SK-N-DZ (cell line): Measurements from ENCODE around the gene GLG1.
"Not testable (repeated sequence)": the region's sequence is repeated elsewhere in the genome, so short reads cannot be mapped to it uniquely, and the experiment has no call there.

Source experiments
- DNase-seq: peaks from one replicate; pipeline ENCODE4 v3.0.0-alpha.2; 2015; ENCODE audit warnings: low spot score

The GLG1 gene

GRCh38 chr16:74575175-74575806 lies 31.6 kb downstream of the GLG1 start:
- DNase-seq = no peak

- DNase-seq = no peak
These were observed 32.8 kb downstream of the GLG1 start for GRCh38 chr16:74574146-74574545.

GRCh38 chr16:74573622-74574021 lies 33.3 kb downstream of the GLG1 start:
- peak; percentile 47 for DNase-seq

- DNase-seq = no peak
These were observed 36.3 kb downstream of the GLG1 start for GRCh38 chr16:74570412-74571301.

GRCh38 chr16:74568961-74569631 lies 37.8 kb downstream of the GLG1 start:
- DNase-seq = no peak

- no peak for DNase-seq
These were observed 39.0 kb downstream of the GLG1 start for GRCh38 chr16:74567901-74568300.

- no peak for DNase-seq
These were observed 41.5 kb downstream of the GLG1 start for GRCh38 chr16:74565378-74565777.

- DNase-seq = no peak
These were observed 42.4 kb downstream of the GLG1 start for GRCh38 chr16:74564451-74564984.

GRCh38 chr16:74563828-74564263 lies 43.1 kb downstream of the GLG1 start:
- DNase-seq = no peak

GRCh38 chr16:74562117-74562516 lies 44.8 kb downstream of the GLG1 start:
- DNase-seq = no peak

GRCh38 chr16:74561626-74562025 lies 45.3 kb downstream of the GLG1 start:
- DNase-seq = no peak

GRCh38 chr16:74560912-74561311 lies 46.0 kb downstream of the GLG1 start:
- no peak for DNase-seq

GRCh38 chr16:74558873-74559272 lies 48.0 kb downstream of the GLG1 start:
- DNase-seq = no peak

- DNase-seq = no peak
These were observed 49.6 kb downstream of the GLG1 start for GRCh38 chr16:74557275-74557674.

- no peak for DNase-seq
These were observed 50.5 kb downstream of the GLG1 start for GRCh38 chr16:74556375-74556922.

GRCh38 chr16:74552357-74552756 lies 54.6 kb downstream of the GLG1 start:
- DNase-seq = not testable (repeated sequence)

- DNase-seq = not testable (repeated sequence)
These were observed 56.5 kb downstream of the GLG1 start for GRCh38 chr16:74550227-74551019.

GRCh38 chr16:74546112-74546511 lies 60.8 kb downstream of the GLG1 start:
- not testable (repeated sequence) for DNase-seq

- not testable (repeated sequence) for DNase-seq
These were observed 63.9 kb downstream of the GLG1 start for GRCh38 chr16:74542911-74543578.

GRCh38 chr16:74540663-74541062 lies 66.3 kb downstream of the GLG1 start:
- not testable (repeated sequence) for DNase-seq
